ENCODE measurements around the gene REP15. TPM values are rescaled to one million over a fixed set of nuclear protein-coding genes. Genes with fewer than 3 reads are reported as not detected.

Gene REP15
- total RNA-seq, 1 donor from 2014 or later, result 1.9 TPM

Other genes starting within 250 kb of the REP15 start
- gene SMCO2, start 249.7 kb upstream of the REP15 start, total RNA-seq (ENCODE audit: insufficient read depth, low replicate concordance), result 14.2 TPM
- 68.9 TPM for gene PPFIBP1, start 172.2 kb upstream of the REP15 start, total RNA-seq (ENCODE audit: insufficient read depth, low replicate concordance)
- gene MRPS35, start 14.4 kb downstream of the REP15 start, total RNA-seq (ENCODE audit: insufficient read depth, low replicate concordance), result 32.3 TPM
- 77.3 TPM for gene KLHL42, start 83.8 kb downstream of the REP15 start, total RNA-seq (ENCODE audit: insufficient read depth, low replicate concordance)
- gene MANSC4, start 83.8 kb downstream of the REP15 start, total RNA-seq (ENCODE audit: insufficient read depth, low replicate concordance), result 3.9 TPM

All from umbilical cord (tissue), 1 donor.